K562 (cell line): ENCODE results near the gene TSPAN3. TPM values are rescaled to one million over a fixed set of nuclear protein-coding genes. Genes with fewer than 3 reads are reported as not detected.

Experiments used
- ATAC-seq: fragments of 200-7000 bp; cut with Tn5 transposase; 3 replicates; pipeline ENCODE4 v1.9.1; 2020; ENCODE audit warnings: moderate library complexity
- BruUV-seq: library from RNA; stranded (reverse); fragments of 400-500 nt; replicated peaks from 2 replicates; lab custom pipeline; 2021; lab: Mats Ljungman, UMichigan
- CTCF ChIA-PET: fragments of 300-600 bp; formaldehyde crosslinking; extraction: SDS; loops from one replicate; lab custom pipeline; 2021; ENCODE audit warnings: low intra/inter-chr PET ratio; lab: Yijun Ruan, JAX
- POLR2A ChIA-PET: fragments of 300-600, 350-650 bp; sonication (Branson Sonifier 250); formaldehyde crosslinking; extraction: SDS; loops from one replicate; lab custom pipeline; 2021; ENCODE audit warnings: antibody characterized with exemption, inconsistent platforms; lab: Yijun Ruan, JAX
- DNase-seq, 4 experiments: peaks; one replicate each; pipeline versions ENCODE4 v3.0.0 to v3.0.0-alpha.2; 2011 to 2018; ENCODE audit warnings: low spot score in 3 of 4, mixed read lengths in 3 of 4; ENCODE audit errors: extremely low read depth in 1 of 4
- FAIRE-seq: peaks from 2 replicates; lab custom pipeline; 2011; peaks lifted over from hg19 to GRCh38; lab: Jason Lieb, UNC
- H2AFZ ChIP-seq: 2 replicates; pipeline ENCODE4 v1.6.0; 2011; ENCODE audit warnings: low read depth, low read length, control low read depth, inconsistent platforms
- H3K27ac ChIP-seq: fragments of 200-600 bp; 3 replicates; pipeline ENCODE4 v1.8.0; 2011; ENCODE audit warnings: low read depth, mild to moderate bottlenecking, control low read depth, inconsistent platforms, low read length, moderate library complexity, mixed read lengths; ENCODE audit errors: extremely low read depth
- H3K27me3 ChIP-seq, 2 experiments: fragments of 300-600 bp in 1 of 2; 2 replicates in 1 of 2; 3 replicates in 1 of 2; pipeline versions ENCODE4 v1.6.0 to v1.8.0; 2011; ENCODE audit warnings: inconsistent platforms in 2 of 2, low read length in 2 of 2, mild to moderate bottlenecking in 1 of 2, mixed read lengths in 1 of 2, moderate library complexity in 1 of 2; ENCODE audit not compliant: control insufficient read depth in 2 of 2, insufficient read depth in 2 of 2
- H3K36me3 ChIP-seq: fragments of 300-600 bp; 3 replicates; pipeline ENCODE4 v1.8.0; 2011; ENCODE audit warnings: mild to moderate bottlenecking, low read length, inconsistent platforms; ENCODE audit not compliant: control insufficient read depth, insufficient read depth
- H3K4me1 ChIP-seq, 2 experiments: fragments of 200-600 bp in 1 of 2; replicated peaks in 1 of 2; 2 replicates in 1 of 2; 3 replicates in 1 of 2; pipeline versions ENCODE4 v1.5.1 to v1.8.0; 2011; ENCODE audit warnings: inconsistent platforms in 2 of 2, low read length in 2 of 2, mild to moderate bottlenecking in 1 of 2, mixed read lengths in 1 of 2, moderate library complexity in 1 of 2; ENCODE audit not compliant: control insufficient read depth in 2 of 2, insufficient read depth in 2 of 2
- H3K4me2 ChIP-seq: 2 replicates; pipeline ENCODE4 v1.6.1; 2011; ENCODE audit warnings: low read length, control low read depth, inconsistent platforms, mixed read lengths; ENCODE audit not compliant: insufficient read depth
- H3K4me3 ChIP-seq: fragments of 200-600 bp; sonication (generic), shearing (Covaris generic); 2 replicates; pipeline ENCODE4 v1.5.1; 2016; ENCODE audit warnings: control low read depth, inconsistent platforms
- H3K79me2 ChIP-seq: fragments of 200-600 bp; 3 replicates; pipeline ENCODE4 v1.8.0; 2011; ENCODE audit warnings: low read length, inconsistent platforms; ENCODE audit not compliant: control insufficient read depth, insufficient read depth
- H3K9ac ChIP-seq, 2 experiments: 2 replicates each; pipeline versions ENCODE4 v1.6.0 to v1.6.1; 2011; ENCODE audit warnings: low read depth in 2 of 2, low read length in 2 of 2, control low read depth in 1 of 2, inconsistent platforms in 1 of 2, mild to moderate bottlenecking in 1 of 2, mixed read lengths in 1 of 2; ENCODE audit not compliant: insufficient read depth in 1 of 2
- H3K9me1 ChIP-seq: one replicate; pipeline ENCODE4 v1.6.0; 2011; ENCODE audit warnings: inconsistent platforms, mild to moderate bottlenecking, low read length, moderate library complexity; ENCODE audit not compliant: control insufficient read depth, insufficient read depth
- H3K9me3 ChIP-seq: replicated peaks from 2 replicates; pipeline ENCODE4 v1.5.1; 2011; ENCODE audit warnings: low read depth, low read length, inconsistent platforms; ENCODE audit not compliant: control insufficient read depth, insufficient read depth
- H4K20me1 ChIP-seq: replicated peaks from 2 replicates; pipeline ENCODE4 v1.6.1; 2011; ENCODE audit warnings: low read length, inconsistent platforms, mixed read lengths; ENCODE audit not compliant: control insufficient read depth, insufficient read depth
- HDAC6 ChIP-seq: IDR thresholded peaks from 2 replicates; pipeline ENCODE4 v1.6.1; 2012; ENCODE audit warnings: low read depth, mild to moderate bottlenecking, control low read depth, inconsistent platforms, low read length, moderate library complexity
- POLR2G ChIP-seq: fragments of 200-400 bp; formaldehyde crosslinking; IDR thresholded peaks from 2 replicates; pipeline ENCODE4 v1.6.1; 2017; ENCODE audit warnings: low read depth, mild to moderate bottlenecking, antibody characterized with exemption, low read length, moderate library complexity
- SNIP1 ChIP-seq: fragments of 450-650 bp; IDR thresholded peaks from 2 replicates; pipeline ENCODE4 v1.7.1; 2017; ENCODE audit warnings: low read depth, mild to moderate bottlenecking
- ZBTB8A ChIP-seq: fragments of 450-650 bp; IDR thresholded peaks from 2 replicates; pipeline ENCODE4 v1.6.1; 2018; ENCODE audit warnings: mild to moderate bottlenecking, moderate library complexity; ENCODE audit not compliant: partially characterized antibody
- ZNF140 ChIP-seq: fragments of 250-450 bp; sonication (Bioruptor Pico); IDR thresholded peaks from 2 replicates; pipeline ENCODE4 v1.8.0; 2021; ENCODE audit warnings: moderate library complexity, mild to moderate bottlenecking, inconsistent platforms
- whole genome bisulfite sequencing: fragments of 100-300 bp; shearing (Covaris generic); methylation state at CpG from one replicate; pipeline ENCODE4 v1.1.6; 2016; ENCODE audit warnings: low coverage, mixed read lengths; ENCODE audit not compliant: insufficient coverage; ENCODE audit errors: missing lambda C conversion rate; 5-methylcytosine and 5-hydroxymethylcytosine counted together
- in situ Hi-C: fragments of 300-500 bp; cut with MboI; formaldehyde crosslinking; loops from 4 replicates; pipeline ENCODE4 v1.15.0; 2018; ENCODE audit warnings: inconsistent platforms, mixed read lengths
- intact Hi-C: fragments of 100-400 bp; cut with micrococcal nuclease; formaldehyde crosslinking; loops from 2 replicates; pipeline ENCODE4 v1.14.2; 2022
- polyA plus RNA-seq, 8 experiments: library from polyadenylated mRNA; depleted of rRNA in 4 of 8; stranded (reverse) in 5 of 8; unstranded in 3 of 8; fragments of >200 nt; fragmentation: Nextera tagmentation in 2 of 8; fragmentation: Illumina TruSeq in 1 of 8; extraction: Ambion mirVana in 2 of 8; extraction: Trizol in 1 of 8; gene quantifications; 2 replicates each; pipeline versions ENCODE4 v1.2.1 to v1.2.3, GENCODE V29; 2011 to 2014; ENCODE audit warnings: inconsistent platforms in 1 of 8, missing spikeins in 1 of 8
- total RNA-seq, 7 experiments: library from RNA; depleted of rRNA in 6 of 7; stranded (reverse); fragments of >200 nt in 6 of 7; fragmentation: Illumina TruSeq in 2 of 7; extraction: Trizol in 2 of 7; gene quantifications; 2 replicates each; pipeline versions ENCODE4 v1.2.1 to v1.2.3, GENCODE V29; 2011 to 2021; ENCODE audit warnings: low replicate concordance in 1 of 7
- TF ChIP-seq, protein P1 (sequence below): fragments of 450-650 bp; formaldehyde crosslinking; IDR thresholded peaks from 2 replicates; pipeline ENCODE4 v1.4.0; 2020; ENCODE audit warnings: mild to moderate bottlenecking, moderate library complexity

The TSPAN3 gene
- total and polyA plus RNA-seq, 9 of the 15 experiments (the other 6 are each of a cell fraction or from before 2014, with no cell fraction given): 14.3 to 144 (median 71.1) TPM

DNA sequence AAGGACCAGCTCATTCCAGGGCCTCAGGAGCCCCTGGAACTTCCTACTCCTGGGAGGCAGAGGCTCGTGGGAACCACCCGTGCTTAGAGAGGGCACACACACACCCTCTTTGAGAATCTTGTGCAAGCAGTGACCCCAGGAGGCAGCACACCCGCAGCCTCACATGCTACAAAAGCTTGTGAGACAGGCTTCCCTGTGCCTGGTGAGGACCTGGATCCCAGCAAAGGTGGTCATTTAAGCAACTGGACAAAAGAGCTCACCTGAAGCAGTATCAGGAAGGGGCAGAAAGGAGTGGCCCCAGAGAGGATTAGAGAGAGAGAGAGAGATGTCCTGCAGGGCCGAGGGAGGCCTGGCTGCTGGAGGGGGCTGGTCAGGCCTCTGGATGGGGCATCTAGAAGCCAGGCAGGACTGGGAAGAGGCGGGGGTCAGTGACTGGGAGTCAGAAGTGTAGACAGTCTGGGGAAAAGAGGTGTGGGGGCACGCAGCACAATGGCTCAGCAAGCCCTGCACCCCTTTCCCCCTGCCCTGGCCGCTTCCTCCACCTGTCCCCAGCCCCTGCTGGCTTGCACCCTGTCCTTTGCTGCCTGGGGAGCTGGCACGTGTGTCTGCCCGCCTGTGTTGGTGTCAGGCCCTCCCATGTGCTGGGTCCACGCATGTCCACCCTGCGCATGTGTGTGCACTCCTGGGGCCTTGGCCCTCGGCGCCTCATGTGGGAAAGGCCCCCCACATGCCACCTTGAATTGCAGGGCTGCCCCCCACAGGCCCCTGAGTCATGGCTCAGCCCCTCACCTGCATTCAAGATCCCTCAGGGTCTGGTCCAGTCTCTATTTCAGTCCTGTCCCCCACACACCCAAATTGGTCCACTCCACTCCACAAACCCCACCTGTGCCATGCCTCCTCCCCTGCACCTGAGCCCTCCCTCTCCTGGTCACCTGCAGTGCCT, 36.9 kb downstream of the TSPAN3 start:
- Histone ChIP-seq H3K9ac (no peak overlapping the region; a peak in 1 of 4 replicates), H3K4me1 (peaks cover 0 to 43% of the 10 kb centered on the region in 2 experiments; a peak in 1 of 5 replicates), H3K27me3 (no peaks in the 10 kb centered on the region), H3K4me2 (no peak overlapping the region), H3K79me2 (no peaks in the 10 kb centered on the region), H3K27ac (no peak overlapping the region), H3K4me3 (no peak overlapping the region), H3K9me1 (peaks cover 4% of the 10 kb centered on the region), H4K20me1 (no peaks in the 10 kb centered on the region), H2AFZ (no peak overlapping the region), H3K9me3 (no peaks in the 10 kb centered on the region), H3K36me3 (0 out of 3 replicates have a peak, but pooled peaks cover 4% of the 10 kb centered on the region)
- TF ChIP-seq ZBTB8A (no peak), HDAC6 (no peak), SNIP1 (no peak), ZNF140 (no peak), POLR2G (peak; percentile 36; the same call in 1 of the 2 replicates)
- TF ChIP-seq, protein P1, sequence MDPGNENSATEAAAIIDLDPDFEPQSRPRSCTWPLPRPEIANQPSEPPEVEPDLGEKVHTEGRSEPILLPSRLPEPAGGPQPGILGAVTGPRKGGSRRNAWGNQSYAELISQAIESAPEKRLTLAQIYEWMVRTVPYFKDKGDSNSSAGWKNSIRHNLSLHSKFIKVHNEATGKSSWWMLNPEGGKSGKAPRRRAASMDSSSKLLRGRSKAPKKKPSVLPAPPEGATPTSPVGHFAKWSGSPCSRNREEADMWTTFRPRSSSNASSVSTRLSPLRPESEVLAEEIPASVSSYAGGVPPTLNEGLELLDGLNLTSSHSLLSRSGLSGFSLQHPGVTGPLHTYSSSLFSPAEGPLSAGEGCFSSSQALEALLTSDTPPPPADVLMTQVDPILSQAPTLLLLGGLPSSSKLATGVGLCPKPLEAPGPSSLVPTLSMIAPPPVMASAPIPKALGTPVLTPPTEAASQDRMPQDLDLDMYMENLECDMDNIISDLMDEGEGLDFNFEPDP (CRISPR knock-in tag): no peak
- DNase-seq: no peak
- CTCF ChIA-PET: no interaction called here
- 42% methylated on average over 12 of the region's 13 CpGs for WGBS
- POLR2A ChIA-PET: interaction anchor here (1.6 kb wide), 1 partner anchor 9 kb away, joined by 3 read pairs; no protein-coding TSS in a partner anchor
- intact Hi-C loops (no loop called here), in situ Hi-C loops (no loop called here)
- no peak for ATAC-seq
- no peak for FAIRE-seq
- BruUV-seq: no TSS peak
